IPS-NIHi7 (cell line): Measurements from ENCODE around the gene PHACTR3.
"Not testable (repeated sequence)": the region's sequence is repeated elsewhere in the genome, so short reads cannot be mapped to it uniquely, and the experiment has no call there.

Experiments used
- DNase-seq: peaks from one replicate; pipeline ENCODE4 v3.0.0; 2012; ENCODE audit warnings: mixed read lengths; ENCODE audit errors: extremely low spot score

PHACTR3 gene

DNA sequence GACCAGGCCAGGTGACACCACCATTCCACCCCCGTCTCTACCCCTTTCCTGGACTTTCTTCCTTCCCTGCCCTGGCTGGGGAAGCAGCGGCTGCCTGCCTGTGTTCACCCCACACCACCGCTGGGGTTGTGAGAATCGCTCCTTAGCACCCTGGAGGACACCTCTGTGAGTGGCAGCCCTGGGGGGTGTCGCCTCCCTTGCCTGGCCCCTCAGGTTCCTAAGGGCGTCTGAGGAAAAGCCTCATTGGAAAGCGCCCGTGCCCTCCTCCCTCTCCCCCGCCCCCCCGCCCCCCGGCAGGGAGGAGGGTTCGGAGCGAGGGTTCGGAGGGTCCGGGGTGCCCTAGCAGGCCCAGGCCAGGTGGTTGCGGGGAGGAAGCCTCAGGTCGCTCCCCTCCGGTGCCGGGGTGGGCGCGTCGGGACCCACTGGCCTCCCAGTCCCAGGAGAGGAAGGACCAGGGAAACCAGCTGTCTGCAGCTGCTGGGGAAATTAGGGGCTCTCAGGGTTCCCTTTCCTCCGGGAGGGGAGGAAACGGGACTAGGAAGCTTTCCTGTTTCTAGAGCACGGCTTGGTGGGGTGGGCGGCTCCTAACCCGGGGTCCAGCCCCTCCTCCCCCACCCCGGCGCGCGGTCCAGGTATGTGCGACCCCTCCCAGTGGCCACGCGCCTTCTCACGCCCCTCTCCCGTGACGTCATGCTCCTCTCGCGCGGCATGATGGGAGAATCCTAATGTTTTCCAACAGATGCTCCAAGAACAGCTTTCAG, at the start of gene PHACTR3:
Gene PHACTR3, plus strand, starts transcription at position 760 of the 761 bp plus-strand sequence. CDS start 475 bp downstream, outside the sequence.
- peak; percentile 48 for DNase-seq

- DNase-seq: not testable (repeated sequence)
Measured at GRCh38 chr20:59557733-59558529, 46.4 kb upstream of the PHACTR3 start.

DNA sequence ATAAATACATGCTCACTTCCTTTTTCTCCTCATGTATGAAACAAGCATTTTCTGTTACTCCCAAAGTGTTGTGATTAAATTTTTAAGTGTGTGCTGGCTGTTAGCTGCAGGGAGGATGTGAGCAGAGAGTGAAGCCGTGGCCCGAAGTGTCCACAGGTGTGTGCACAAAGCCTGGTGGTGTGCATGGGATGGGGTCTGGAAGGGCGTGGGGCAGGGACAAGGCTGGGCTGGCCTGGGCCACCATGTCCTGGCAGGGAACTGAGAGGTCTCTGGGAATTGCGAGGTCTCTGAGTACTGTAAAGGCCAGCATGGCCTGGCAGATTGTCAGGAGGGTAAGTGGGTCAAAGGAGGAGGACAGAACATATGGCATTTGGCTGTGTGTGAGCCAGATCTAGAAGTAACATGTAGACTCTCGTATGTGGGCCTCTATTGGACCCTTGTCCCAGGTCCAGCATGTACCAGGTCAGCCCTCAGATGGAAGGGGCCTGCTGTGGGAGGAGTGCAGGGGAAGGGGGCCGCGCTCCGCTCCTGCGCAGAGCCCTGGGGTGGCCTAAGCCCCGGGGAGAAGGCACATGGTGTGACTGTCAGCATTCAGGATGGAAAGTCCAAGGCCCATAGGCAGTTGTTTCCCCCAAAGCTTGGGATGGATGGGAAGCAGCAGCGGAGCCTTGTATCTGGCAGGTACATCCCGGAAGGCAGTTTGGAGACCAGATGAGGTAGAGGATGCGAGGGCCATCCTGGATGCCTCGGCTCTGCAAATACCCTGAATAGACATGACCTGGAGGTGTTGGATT, 45.1 kb upstream of the PHACTR3 start:
- no peak for DNase-seq

DNA sequence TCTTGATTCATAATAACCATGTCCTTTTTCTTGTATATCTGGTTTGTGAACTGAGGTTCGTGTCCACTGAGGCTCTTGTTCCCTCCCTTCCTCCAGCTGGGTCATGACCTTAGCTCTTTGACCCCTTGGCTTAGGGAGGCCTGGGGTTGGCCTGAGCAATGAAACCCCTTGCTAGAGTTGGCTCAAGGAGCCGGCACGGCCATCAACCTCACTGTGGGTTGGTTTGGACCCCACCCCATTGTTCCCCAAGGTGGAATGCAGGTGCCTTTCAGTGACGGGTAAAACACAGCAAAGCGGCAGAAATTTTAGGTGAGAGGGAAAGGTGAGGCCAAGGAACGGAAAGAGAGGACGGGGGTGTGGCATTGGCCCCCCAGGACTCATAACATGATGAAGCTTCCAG, 44.5 kb upstream of the PHACTR3 start:
- no peak for DNase-seq

DNA sequence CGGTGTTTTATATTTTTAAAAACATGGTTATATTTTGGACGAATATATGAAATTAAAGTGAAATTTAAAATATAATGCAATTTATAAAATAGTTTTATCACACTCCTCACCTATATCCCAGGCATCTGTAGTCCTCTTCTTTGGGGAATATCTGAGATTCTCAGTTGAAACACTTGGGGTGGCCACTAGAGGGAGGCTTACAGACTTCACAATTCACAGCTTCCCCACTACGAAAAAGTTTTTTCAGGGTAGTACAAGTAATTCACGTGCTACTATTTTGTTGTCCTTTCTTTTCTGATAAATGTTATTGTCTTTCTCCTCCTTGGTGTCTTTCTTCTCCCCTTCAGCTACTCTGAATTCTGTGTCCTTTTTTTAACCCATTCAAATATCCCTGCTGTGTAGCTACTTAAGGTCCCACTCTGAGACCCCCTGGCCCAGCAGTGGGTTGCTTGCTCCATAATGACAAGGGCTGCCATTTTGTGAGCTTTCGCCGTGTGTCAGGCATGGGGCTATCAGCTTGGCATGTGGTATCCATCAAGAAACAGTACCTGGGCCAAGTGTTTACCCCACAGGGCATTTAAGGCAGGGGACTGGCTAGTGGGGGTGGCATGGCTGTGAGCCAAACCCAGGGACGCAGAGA, 43.6 kb upstream of the PHACTR3 start:
- peak; percentile 66 for DNase-seq

DNA sequence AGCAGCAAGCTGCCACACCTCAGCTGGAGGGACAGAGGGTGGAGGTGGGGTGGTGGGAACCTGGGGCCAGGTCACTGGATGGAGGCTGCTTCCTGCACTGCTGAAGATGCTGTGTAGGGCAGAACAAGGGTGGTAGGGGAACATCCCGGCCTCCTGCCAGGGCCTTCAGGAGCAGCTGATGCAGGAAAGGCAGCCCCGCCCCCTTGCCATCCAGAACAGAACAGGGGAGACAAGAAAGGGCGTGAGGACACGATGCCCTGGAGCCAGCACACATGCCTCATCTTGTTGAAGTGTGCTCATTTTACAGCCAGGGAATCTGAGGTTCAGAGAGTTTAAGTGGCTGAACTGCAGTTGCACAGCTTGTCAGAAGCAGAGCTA, 43.1 kb upstream of the PHACTR3 start:
- DNase-seq: peak; percentile 10

DNA sequence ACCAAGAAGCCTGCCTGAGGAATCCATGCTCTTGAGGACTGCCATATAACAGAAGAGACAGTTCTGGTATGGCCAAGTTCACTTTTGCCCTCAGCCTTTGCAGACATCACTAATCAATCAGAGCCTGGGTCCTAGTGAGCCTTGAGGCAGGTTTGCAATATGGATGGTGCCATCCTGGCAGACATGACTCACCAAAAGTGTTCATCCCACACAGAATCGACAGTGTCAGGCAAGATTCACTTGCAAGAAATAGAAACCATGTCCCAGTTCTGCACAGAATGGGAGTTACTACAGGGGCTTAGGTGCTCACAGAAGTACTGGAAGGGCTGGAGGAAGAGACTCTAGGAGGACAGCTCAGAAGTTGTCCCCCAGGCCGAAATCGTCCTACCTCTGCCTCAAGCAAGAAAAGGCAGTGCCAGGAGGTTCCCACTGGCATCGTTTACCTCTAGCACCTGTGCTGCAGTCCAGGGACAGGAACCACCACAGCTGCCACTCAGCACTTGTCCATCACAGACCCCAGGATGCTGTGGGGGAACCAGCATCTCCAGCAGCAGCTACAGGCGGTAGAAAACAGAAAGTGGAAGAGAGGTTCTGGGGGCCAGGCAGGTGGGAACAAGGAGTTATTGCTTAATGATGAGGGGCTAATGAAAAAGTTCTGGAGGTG, 42.6 kb upstream of the PHACTR3 start:
- DNase-seq: no peak

GRCh38 chr20:59564171-59564570, 40.2 kb upstream of the PHACTR3 start:
- DNase-seq: no peak

- no peak for DNase-seq
Measured at GRCh38 chr20:59564943-59565342, 39.4 kb upstream of the PHACTR3 start.

- DNase-seq: no peak
Measured at GRCh38 chr20:59565768-59566461, 38.4 kb upstream of the PHACTR3 start.

- no peak for DNase-seq
Measured at GRCh38 chr20:59566631-59567524, 37.5 kb upstream of the PHACTR3 start.

DNA sequence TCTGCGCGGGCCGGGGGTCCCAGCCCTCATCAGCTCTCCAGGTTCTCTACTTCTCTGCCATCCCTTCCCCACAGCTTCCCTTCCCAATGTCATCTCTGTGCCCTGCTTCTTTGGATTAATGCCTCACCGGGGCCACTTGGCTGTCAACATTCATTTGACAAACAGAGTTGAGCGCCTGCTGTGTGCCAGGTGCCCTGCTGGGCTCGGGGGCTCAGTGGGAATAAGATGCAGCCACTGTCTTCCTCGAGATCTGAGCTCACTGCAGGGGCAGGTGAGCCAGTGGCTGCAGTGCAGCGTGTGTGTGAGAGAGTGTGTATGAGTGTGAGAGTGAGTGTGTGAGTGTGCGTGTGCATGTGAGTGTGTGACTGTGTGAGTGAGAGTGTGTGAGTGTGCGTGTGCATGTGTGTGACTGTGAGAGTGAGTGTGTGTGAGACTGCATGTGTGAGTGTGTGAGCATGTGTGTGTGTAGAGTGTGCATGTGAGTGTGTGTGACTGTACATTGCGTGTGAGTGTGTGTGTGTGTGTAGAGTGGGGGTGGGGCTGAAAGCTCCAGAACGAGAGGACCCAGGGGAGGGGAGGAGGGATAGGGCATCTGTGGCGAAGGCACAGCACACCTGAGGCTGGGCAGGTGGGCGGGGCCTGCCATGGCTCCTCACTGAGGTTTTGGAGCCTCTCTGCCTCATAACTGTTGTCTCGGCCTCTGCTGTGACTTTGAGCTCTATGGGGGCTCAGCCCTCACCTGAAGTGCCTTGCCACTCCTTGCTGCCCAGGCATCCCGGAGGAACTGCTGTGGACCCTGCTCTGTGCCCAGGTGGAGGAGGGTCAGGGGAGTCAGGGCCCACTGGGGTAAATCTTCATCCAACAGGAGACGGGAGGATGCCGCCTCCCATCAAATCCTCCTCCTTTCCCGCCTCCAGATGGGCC, 36.5 kb upstream of the PHACTR3 start:
- DNase-seq: no peak

DNA sequence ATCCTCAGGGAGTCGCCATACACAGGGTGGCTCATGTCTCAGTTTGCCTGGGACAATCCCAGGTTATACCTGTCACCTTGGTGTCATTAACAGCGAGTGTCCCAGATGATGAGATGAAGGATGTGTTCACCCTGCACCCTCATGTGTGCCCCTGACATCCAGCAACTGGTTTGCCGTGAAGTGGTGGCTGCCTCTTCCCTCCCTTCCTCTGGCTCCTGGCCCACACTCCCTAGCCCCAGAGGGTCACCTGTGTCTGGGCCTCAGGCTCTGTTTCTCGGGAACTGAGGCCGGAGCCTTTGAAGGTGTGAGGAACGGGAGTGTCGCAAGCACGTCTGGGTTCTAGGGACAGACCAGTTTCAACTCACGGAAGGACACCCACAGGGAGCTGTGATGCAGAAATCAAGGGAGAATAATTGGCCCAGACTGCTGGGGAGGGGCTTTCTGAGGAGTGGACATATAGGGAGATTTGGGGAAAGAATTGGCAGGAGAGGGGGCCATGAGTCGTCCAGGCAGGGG, 35.8 kb upstream of the PHACTR3 start:
- no peak for DNase-seq

- DNase-seq: no peak
Measured at GRCh38 chr20:59569305-59569704, 35.0 kb upstream of the PHACTR3 start.

DNA sequence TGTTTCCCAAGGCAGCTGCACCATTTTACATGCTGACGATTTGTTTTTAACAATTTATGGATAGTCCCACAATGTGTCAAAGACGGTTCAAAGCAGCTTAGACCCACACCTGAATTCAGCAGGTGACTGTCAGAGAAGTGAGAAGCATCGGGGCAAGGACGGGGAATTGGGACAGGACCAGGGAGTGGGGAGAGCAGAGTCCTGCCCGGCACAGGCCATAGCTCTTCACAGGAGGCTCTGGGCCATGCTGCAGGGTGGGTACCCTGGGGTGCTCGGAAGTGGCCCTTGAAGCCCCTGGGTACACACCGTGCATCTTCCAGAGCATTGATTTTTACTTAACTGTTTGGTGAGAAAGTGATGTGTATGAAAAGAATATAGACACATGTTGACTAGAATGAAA, 33.2 kb upstream of the PHACTR3 start:
- DNase-seq: no peak

DNA sequence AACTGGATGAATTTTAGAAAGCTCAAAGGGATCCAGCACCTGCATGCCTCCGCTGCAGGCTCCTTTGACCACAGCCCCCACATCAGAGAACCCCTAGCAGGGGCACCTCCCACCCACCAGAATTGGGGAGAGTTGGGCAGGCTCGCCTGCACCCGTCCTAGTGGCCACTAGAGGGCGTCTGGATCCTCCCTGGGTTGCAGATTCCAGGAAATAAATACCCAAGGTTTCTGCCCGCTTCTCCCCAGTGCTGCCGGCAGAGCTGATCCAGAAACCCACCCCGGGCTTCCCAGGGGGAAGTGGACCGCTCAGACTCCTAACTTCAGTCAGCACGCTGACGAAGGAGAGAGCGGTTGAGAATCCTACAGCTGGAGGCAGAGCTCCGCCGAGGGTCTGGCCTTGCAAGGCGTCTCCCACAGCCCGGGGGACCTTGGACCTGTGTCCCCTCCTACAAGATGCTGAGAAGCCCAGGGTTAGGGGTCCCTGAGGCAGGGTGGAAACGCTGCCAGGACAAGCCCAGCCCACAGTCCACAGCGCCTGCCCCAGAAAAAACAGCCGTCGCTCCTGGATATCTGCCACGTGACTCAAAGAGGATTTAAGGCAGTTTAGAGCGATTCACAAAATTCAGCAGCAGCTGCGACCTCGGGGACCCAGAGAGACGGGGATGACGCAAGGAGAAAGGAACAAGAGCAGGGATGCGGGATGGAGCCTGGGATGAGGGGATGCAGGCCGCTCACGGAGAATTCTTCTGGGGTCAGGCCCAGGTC, 32.6 kb upstream of the PHACTR3 start:
- peak; percentile 92 for DNase-seq

GRCh38 chr20:59572515-59572914, 31.8 kb upstream of the PHACTR3 start:
- DNase-seq: no peak
